A375 (cell line): ENCODE results near the gene ACAP1. TPM values are rescaled to one million over a fixed set of nuclear protein-coding genes. Genes with fewer than 3 reads are reported as not detected.

ENCODE experiments used
- small RNA-seq: library from RNA; depleted of rRNA; stranded (forward); fragments of <200 nt; gene quantifications from one replicate; pipeline ENCODE3, GENCODE V24; 2014
- total RNA-seq: library from RNA; depleted of rRNA; stranded (reverse); fragments of >200 nt; shearing (Covaris generic); gene quantifications from 2 replicates; pipeline ENCODE4 v1.2.3, GENCODE V29; 2014; rRNA removed

ACAP1 gene
- total RNA-seq: 2.5 and 5.1 TPM in 2 replicates

GRCh38 chr17:7336240-7337175 lies at the start of gene ACAP1:
ACAP1 (plus strand) TSS chr17:7336529; CDS start chr17:7336735, 206 bp downstream.

GRCh38 chr17:7294614-7295153 lies 41.6 kb upstream of the ACAP1 start, which contains the start of gene YBX2:
YBX2 (minus strand) TSS chr17:7294639; CDS start chr17:7294500, 139 bp downstream.

DNA sequence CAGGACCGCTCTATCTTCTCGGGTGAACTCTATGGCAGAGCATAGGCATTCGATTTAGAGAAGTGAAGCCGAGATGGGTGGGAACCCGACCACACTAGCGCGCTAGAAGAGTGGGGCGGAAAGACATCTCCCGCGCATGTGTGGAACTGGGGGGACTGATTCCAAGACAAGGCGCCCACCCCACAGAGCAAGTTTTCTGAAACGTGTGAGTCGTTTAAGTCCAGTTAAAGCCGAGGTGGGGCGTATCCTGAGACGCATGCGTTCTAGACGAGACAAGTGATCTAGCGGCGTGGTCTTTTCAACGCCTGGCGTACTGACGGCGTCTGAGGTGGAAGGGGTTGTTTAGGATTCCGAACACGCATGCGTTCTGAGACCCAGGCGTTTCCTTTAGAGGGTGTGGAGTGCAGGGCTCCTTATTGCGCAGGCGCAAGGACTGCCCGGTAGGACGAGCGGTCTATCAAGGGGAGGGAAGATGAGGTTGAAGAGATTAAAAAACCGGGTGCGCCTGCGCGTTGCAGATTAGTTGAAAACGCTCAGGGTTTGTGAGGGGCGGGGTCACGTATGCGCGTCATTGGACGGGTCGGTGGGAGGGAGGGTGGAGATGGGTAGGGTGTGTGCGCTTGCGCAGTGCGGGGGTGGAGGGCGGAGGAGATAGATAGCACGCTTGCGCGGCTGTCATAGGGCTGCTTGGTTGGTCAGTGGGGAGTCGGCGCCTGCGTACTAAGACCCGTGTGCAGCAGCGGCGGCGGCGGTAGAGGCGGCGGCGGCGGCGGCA lies 29.2 kb upstream of the ACAP1 start, which contains the start of gene EIF5A:
EIF5A (plus strand) TSS at position 718 of the 775 bp plus-strand sequence. CDS start 2,008 bp downstream, outside the sequence.

GRCh38 chr17:7314719-7315569 lies 21.4 kb upstream of the ACAP1 start, which contains the start of gene GPS2:
GPS2 (minus strand) TSS chr17:7315360; CDS start chr17:7315052, 308 bp downstream.

DNA sequence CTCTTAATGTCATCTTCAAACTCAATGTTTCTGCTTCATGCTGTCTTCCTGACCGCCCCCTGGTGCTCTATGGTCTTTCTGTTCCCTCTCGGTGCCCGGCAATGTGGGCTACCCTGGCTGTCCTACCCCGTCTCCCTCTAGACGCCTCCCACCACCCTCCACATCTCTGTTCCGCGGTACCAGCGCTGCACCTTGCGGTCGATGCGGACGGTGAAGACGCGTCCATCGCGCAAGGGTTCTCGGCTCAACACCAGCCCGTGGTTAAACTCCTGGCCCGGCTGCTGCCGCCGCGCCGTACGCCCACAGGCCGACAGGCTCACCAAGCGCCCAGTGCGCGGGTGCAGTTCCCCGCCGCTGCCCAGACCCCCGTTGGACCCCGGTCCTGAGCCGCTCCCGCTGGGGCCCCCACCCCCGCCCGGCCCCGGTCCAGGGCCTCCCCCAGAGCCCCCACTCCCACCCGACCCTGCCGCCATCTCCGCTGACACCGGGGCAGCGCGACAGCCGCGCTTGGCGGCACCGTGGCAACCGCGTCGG lies 7.4 kb upstream of the ACAP1 start, which contains the start of gene NEURL4:
NEURL4 (minus strand) TSS at position 496 of the 534 bp plus-strand sequence; CDS start at position 473, 23 bp downstream.

DNA sequence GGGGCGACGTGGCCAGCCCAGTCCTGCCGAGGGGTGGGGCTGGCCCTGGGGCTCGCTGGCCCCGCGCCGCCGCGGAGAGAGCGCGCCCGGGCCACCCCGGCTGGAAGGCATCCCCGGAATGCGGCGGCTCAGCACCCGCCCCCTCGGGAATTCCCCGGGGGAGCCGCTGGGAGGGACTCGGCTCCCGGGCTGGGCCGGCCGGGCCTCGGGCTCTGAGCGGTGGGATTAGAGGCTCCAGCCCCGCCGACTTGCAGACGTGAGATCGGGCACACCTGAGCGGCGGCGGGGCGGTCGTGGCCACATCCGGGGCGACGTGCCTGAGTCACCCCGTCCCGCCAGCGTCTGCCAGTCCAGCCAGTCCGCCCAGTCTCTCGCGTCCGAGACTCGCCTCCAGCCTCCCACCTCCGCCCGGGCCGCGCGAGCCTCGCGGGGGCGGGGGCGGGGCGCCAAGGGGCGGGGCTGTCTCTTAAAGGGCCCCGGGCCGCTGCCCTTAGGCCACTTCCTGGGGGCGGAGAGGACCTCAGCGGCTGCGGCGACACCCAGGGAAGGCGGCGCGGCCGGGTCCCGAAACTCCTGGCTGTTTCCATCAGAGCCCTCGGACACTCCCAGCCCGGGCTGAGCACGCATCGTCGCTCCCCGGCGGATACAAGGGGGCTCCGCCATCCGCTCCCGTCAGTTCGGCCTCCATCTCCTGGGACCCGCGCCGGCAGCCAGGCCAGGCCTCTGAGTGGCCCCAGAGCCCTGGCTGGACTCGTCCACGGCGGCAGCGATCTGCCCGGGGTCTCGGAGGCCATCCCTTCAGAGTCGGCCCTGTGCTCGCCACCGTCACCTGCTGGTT lies 15.6 kb downstream of the ACAP1 start, which contains the start of gene KCTD11:
KCTD11 (plus strand) TSS at position 498 of the 838 bp plus-strand sequence.

DNA sequence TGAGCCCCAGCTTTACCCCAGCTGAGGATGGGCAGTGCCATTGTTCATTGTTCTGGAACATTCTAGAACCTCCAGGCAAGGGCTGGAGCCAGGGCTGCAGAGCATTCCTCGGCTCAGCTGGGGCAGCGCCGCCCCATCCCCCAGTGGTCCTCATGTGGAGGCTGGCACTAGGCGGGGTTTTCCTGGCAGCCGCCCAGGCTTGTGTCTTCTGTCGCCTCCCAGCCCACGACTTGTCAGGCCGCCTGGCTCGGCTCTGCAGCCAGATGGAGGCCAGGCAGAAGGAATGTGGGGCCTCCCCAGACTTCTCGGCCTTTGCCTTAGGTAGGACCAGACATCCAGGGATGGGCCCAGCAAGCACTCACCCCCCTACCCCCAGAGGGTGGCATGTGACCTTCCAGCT lies 18.7 kb downstream of the ACAP1 start, which contains the start of gene TMEM95:
TMEM95 (plus strand) TSS at position 104 of the 400 bp plus-strand sequence; CDS start at position 153, 49 bp downstream.

GRCh38 chr17:7380855-7381683 lies 44.7 kb downstream of the ACAP1 start, which contains the start of gene TNK1:
TNK1 (plus strand) TSS chr17:7381089; CDS start chr17:7382927, 1,838 bp downstream.

DNA sequence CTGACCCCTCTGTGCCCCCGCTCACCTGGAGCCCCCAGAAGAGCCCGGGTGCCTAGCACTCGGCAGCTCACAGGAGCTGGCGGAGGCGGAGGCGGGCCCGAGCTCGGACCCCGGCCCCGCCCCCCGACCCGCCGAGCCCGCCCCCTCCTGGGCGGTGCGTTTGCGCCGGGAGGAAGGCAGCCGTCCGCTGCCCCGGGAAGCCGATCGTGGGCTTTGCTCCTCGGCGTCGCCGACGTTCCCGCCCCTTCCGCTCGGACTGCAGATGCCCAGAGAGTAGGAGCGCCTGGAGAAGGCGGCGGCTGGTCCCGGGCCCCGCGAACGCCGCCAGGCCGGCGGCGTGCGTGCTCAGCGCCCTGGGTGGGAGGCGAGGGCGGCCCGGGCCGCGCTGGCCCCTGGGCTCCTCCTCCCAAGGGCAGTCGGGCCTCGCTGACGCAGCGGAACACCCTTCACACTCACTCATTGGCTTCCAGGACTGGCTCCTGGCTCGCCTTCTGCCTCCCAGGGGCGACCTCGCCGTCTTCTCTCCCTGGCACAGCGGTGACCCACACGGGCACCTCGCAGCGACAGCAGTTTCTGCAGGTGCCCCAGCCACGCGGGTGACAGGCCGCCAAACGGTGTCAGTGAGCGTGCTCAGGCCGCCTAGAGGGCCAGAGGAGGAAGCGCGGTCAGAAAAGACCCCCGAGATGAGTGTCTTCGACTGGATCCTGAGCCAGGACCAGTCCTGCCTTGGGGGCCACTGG lies 58.3 kb downstream of the ACAP1 start, which contains the start of gene PLSCR3:
PLSCR3 (minus strand) TSS at position 74 of the 740 bp plus-strand sequence. CDS start 415 bp downstream, outside the sequence.

Small RNA genes within 50 kb of the gene (small RNA-seq; reads per million reads assigned to genes)
- not detected for gene AC026954.2

Other genes with a start within 250 kb of the ACAP1 start
- not detected in 2 replicates for gene ASGR2, start 221.7 kb upstream of the ACAP1 start, total RNA-seq
- 2.0 and 3.1 TPM in 2 replicates for gene ASGR1, start 157.2 kb upstream of the ACAP1 start, total RNA-seq
- 18.1 and 25.8 TPM in 2 replicates for gene DLG4, start 116.7 kb upstream of the ACAP1 start, total RNA-seq
- gene ACADVL, start 116.6 kb upstream of the ACAP1 start, total RNA-seq: 659 and 664 TPM in 2 replicates
- 67.9 and 69.8 TPM in 2 replicates for gene DVL2, start 102.0 kb upstream of the ACAP1 start, total RNA-seq
- 52.4 and 54.4 TPM in 2 replicates for gene PHF23, start 97.1 kb upstream of the ACAP1 start, total RNA-seq
- gene GABARAP, start 94.1 kb upstream of the ACAP1 start, total RNA-seq: 147 and 165 TPM in 2 replicates
- gene CTDNEP1, start 84.8 kb upstream of the ACAP1 start, total RNA-seq: 53.1 and 75.3 TPM in 2 replicates
- 69.7 and 99.4 TPM in 2 replicates for gene ELP5, start 84.3 kb upstream of the ACAP1 start, total RNA-seq
- gene CLDN7, start 74.1 kb upstream of the ACAP1 start, total RNA-seq: 0.49 and 0.50 TPM in 2 replicates
- gene SLC2A4, start 54.8 kb upstream of the ACAP1 start, total RNA-seq: 0.05 TPM in 1 of 2 replicates, not detected in the other
- not detected in 2 replicates for gene YBX2, start 41.9 kb upstream of the ACAP1 start, total RNA-seq
- 1,009 and 1,089 TPM in 2 replicates for gene EIF5A, start 28.9 kb upstream of the ACAP1 start, total RNA-seq
- 97.9 and 100 TPM in 2 replicates for gene GPS2, start 21.2 kb upstream of the ACAP1 start, total RNA-seq
- 14.2 and 17.0 TPM in 2 replicates for gene NEURL4, start 7.2 kb upstream of the ACAP1 start, total RNA-seq
- gene KCTD11, start 15.6 kb downstream of the ACAP1 start, total RNA-seq: 5.3 and 7.2 TPM in 2 replicates
- not detected in 2 replicates for gene TMEM95, start 18.6 kb downstream of the ACAP1 start, total RNA-seq
- gene TNK1, start 44.6 kb downstream of the ACAP1 start, total RNA-seq: 1.0 and 2.4 TPM in 2 replicates
- 32.1 and 34.0 TPM in 2 replicates for gene PLSCR3, start 58.0 kb downstream of the ACAP1 start, total RNA-seq
- 111 and 127 TPM in 2 replicates for gene TMEM256, start 67.6 kb downstream of the ACAP1 start, total RNA-seq
- 9.7 and 10.0 TPM in 2 replicates for gene NLGN2, start 71.3 kb downstream of the ACAP1 start, total RNA-seq
- not detected in 2 replicates for gene SPEM1, start 83.8 kb downstream of the ACAP1 start, total RNA-seq
- gene SPEM2, start 89.1 kb downstream of the ACAP1 start, total RNA-seq: not detected in 2 replicates
- not detected in 2 replicates for gene SPEM3, start 92.3 kb downstream of the ACAP1 start, total RNA-seq
- 4.0 and 7.8 TPM in 2 replicates for gene TMEM102, start 98.9 kb downstream of the ACAP1 start, total RNA-seq
- gene FGF11, start 103.0 kb downstream of the ACAP1 start, total RNA-seq: 0.38 and 0.98 TPM in 2 replicates
- gene CHRNB1, start 108.5 kb downstream of the ACAP1 start, total RNA-seq: 6.1 and 6.9 TPM in 2 replicates
- 12.8 and 13.5 TPM in 2 replicates for gene ZBTB4, start 143.1 kb downstream of the ACAP1 start, total RNA-seq
- gene SLC35G6, start 144.9 kb downstream of the ACAP1 start, total RNA-seq: not detected in 2 replicates
- 53.6 and 115 TPM in 2 replicates for gene POLR2A, start 147.8 kb downstream of the ACAP1 start, total RNA-seq
- gene TNFSF12, start 212.5 kb downstream of the ACAP1 start, total RNA-seq: 0.45 and 0.66 TPM in 2 replicates
- gene TNFSF13, start 222.2 kb downstream of the ACAP1 start, total RNA-seq: 0.90 and 1.5 TPM in 2 replicates
- gene SENP3, start 225.4 kb downstream of the ACAP1 start, total RNA-seq: 96.6 and 98.8 TPM in 2 replicates
- 29.1 and 38.4 TPM in 2 replicates for gene CD68, start 243.1 kb downstream of the ACAP1 start, total RNA-seq
- 88.3 and 111 TPM in 2 replicates for gene MPDU1, start 247.3 kb downstream of the ACAP1 start, total RNA-seq